SU-DHL-6 (cell line): ENCODE results near the gene CDC42EP5.

Experiments used
- CTCF ChIP-seq: fragments of 200-600 bp; sonication (generic); IDR thresholded peaks from one replicate; pipeline ENCODE4 v1.5.1; 2017; ENCODE audit warnings: antibody characterized with exemption, mild to moderate bottlenecking, low read length, moderate library complexity; ENCODE audit not compliant: insufficient read depth, poor library complexity, severe bottlenecking
- EZH2phosphoT487 ChIP-seq: fragments of 200-600 bp; sonication (generic), shearing (Covaris generic); conservative IDR thresholded peaks from 2 replicates; pipeline ENCODE4 v1.6.1; 2018; ENCODE audit warnings: mild to moderate bottlenecking, antibody characterized with exemption, low read length, moderate library complexity, mixed read lengths

GRCh38 chr19:54458648-54459281 lies 14.3 kb downstream of the CDC42EP5 start:
- no peak for TF ChIP-seq CTCF
- TF ChIP-seq EZH2phosphoT487: no peak
